Measurements from ENCODE around the gene DBP.

DBP gene

DNA sequence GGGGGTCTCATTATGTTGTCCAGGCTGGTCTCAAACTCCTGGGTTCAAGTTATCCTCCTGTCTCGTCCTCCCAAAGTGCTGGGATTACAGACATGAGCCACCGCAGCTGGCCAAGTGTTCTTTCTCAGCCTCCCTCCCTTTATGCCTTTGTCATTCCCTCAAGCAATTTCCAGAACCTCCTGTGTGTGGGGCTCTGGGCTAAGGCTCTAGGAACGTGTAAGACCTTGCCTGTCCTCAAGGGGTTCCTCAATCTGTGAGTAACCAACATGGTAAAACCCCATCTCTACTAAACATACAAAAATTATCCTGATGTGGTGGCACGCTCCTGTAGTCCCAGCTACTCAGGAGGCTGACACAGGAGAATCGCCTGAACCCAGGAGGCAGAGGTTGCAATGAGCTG lies 46.2 kb downstream of the DBP start:
- Histone ChIP-seq H3K4me1 (ENCODE audit: control insufficient read depth, insufficient read depth, low read length) (no peaks in the 10 kb centered on the region), H3K36me3 (ENCODE audit: control insufficient read depth in 2 of 2, insufficient read depth in 1 of 2, low read length in 2 of 2) (no peaks in the 10 kb centered on the region), H3K9me3 (ENCODE audit: control insufficient read depth, insufficient read depth, low read depth, low read length) (no peaks in the 10 kb centered on the region), H3K27ac (ENCODE audit: extremely low read depth, low read depth, low read length) (no peak overlapping the region), H3K4me3 (ENCODE audit: low read depth, low read length) (no peak overlapping the region)
- no peak for TF ChIP-seq ZNF571 (tag by site-specific recombination; IDR thresholded peaks at IDR 0.05)
- TF ChIP-seq, protein P1, sequence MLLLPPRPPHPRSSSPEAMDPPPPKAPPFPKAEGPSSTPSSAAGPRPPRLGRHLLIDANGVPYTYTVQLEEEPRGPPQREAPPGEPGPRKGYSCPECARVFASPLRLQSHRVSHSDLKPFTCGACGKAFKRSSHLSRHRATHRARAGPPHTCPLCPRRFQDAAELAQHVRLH (tag by site-specific recombination; IDR thresholded peaks at IDR 0.05): no peak
- TF ChIP-seq ZIC2 (tag by site-specific recombination; IDR thresholded peaks at IDR 0.05): no peak
- TF ChIP-seq, protein P2, sequence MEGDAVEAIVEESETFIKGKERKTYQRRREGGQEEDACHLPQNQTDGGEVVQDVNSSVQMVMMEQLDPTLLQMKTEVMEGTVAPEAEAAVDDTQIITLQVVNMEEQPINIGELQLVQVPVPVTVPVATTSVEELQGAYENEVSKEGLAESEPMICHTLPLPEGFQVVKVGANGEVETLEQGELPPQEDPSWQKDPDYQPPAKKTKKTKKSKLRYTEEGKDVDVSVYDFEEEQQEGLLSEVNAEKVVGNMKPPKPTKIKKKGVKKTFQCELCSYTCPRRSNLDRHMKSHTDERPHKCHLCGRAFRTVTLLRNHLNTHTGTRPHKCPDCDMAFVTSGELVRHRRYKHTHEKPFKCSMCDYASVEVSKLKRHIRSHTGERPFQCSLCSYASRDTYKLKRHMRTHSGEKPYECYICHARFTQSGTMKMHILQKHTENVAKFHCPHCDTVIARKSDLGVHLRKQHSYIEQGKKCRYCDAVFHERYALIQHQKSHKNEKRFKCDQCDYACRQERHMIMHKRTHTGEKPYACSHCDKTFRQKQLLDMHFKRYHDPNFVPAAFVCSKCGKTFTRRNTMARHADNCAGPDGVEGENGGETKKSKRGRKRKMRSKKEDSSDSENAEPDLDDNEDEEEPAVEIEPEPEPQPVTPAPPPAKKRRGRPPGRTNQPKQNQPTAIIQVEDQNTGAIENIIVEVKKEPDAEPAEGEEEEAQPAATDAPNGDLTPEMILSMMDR (tag by site-specific recombination; IDR thresholded peaks at IDR 0.05): peak; percentile 51; the same call in 1 of the 2 replicates
- ChIA-PET CTCF (interaction anchor here (0.6 to 12.4 kb wide), 5 partner anchors 16 to 252 kb away, joined by 3 to 272 read pairs (median 51); partner anchors contain the start of gene SPACA4), POLR2A (no interaction called here)

DNA sequence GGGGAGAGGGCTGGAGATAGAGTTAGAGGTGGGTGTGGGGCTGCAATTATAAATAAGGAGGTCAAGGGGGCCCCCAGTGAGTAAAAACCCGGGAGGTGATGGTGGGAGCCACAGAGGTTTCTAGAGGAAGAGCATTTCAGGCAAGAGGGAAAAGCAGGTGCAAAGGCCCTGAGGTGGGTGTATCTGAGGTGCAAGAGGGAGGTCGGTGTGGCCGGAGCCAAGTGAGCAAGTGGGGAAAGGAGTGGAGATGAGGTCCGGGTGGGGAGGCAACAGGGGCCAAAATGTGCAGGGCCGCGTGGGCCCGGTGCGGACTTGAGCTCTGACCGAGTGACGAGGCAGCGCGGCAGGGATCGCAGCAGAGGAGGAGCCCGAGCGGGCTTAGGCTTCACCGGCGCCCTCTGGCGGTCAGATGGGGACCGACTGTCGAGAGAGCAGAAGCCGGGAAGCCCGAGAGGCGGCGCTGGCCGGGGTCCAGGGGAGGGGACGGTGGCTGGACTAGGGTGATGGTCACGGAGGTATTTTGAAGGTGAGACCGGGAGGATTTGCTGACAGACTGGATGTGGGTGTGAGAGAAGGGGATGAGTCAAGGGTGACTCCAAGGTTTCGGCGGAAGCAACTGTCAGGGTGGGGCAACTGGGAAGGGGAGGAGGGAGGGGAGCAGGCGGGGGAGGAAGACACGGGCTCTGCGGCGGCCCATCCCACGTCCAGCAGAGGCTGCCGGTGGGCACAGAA lies 48.3 kb downstream of the DBP start:
- H3K27ac ChIP-seq (ENCODE audit: extremely low read depth, low read depth, low read length): no peak overlapping the region
- H3K9me3 ChIP-seq (ENCODE audit: control insufficient read depth, insufficient read depth, low read depth, low read length): no peaks in the 10 kb centered on the region
- peak overlapping the region; percentile 47 for H3K4me3 ChIP-seq (ENCODE audit: low read depth, low read length)
- H3K36me3 ChIP-seq (ENCODE audit: control insufficient read depth in 2 of 2, insufficient read depth in 1 of 2, low read length in 2 of 2): no peaks in the 10 kb centered on the region
- ChIA-PET CTCF (interaction anchor here (0.5 to 12.4 kb wide), 41 partner anchors 8 to 1728 kb away, joined by 3 to 272 read pairs (median 4); partner anchors contain the start of genes DBP and SPACA4), POLR2A (interaction anchor here (0.8 to 1.5 kb wide), 9 partner anchors 14 to 226 kb away, joined by 3 to 11 read pairs (median 4); partner anchors contain the start of genes RPL18 and SPHK2)
- no peaks in the 10 kb centered on the region for H3K4me1 ChIP-seq (ENCODE audit: control insufficient read depth, insufficient read depth, low read length)
- TF ChIP-seq ZFP3 (tag by site-specific recombination; IDR thresholded peaks at IDR 0.05; ENCODE audit: low read depth): peak; percentile 69; the same call in 1 of the 2 replicates
- TF ChIP-seq, protein P3, sequence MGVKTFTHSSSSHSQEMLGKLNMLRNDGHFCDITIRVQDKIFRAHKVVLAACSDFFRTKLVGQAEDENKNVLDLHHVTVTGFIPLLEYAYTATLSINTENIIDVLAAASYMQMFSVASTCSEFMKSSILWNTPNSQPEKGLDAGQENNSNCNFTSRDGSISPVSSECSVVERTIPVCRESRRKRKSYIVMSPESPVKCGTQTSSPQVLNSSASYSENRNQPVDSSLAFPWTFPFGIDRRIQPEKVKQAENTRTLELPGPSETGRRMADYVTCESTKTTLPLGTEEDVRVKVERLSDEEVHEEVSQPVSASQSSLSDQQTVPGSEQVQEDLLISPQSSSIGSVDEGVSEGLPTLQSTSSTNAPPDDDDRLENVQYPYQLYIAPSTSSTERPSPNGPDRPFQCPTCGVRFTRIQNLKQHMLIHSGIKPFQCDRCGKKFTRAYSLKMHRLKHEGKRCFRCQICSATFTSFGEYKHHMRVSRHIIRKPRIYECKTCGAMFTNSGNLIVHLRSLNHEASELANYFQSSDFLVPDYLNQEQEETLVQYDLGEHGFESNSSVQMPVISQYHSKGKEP (tag by site-specific recombination; IDR thresholded peaks at IDR 0.05): no peak
- TF ChIP-seq ZNF221 (tag by site-specific recombination; IDR thresholded peaks at IDR 0.05; ENCODE audit: borderline replicate concordance): no peak; the same call in 1 of the 2 replicates
- no peak for TF ChIP-seq HOXD13 (CRISPR knock-in tag; IDR thresholded peaks at IDR 0.05; ENCODE audit: borderline replicate concordance)
- TF ChIP-seq, protein P4, sequence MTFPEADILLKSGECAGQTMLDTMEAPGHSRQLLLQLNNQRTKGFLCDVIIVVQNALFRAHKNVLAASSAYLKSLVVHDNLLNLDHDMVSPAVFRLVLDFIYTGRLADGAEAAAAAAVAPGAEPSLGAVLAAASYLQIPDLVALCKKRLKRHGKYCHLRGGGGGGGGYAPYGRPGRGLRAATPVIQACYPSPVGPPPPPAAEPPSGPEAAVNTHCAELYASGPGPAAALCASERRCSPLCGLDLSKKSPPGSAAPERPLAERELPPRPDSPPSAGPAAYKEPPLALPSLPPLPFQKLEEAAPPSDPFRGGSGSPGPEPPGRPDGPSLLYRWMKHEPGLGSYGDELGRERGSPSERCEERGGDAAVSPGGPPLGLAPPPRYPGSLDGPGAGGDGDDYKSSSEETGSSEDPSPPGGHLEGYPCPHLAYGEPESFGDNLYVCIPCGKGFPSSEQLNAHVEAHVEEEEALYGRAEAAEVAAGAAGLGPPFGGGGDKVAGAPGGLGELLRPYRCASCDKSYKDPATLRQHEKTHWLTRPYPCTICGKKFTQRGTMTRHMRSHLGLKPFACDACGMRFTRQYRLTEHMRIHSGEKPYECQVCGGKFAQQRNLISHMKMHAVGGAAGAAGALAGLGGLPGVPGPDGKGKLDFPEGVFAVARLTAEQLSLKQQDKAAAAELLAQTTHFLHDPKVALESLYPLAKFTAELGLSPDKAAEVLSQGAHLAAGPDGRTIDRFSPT (tag by site-specific recombination; IDR thresholded peaks at IDR 0.05): peak; percentile 25; the same call in 1 of the 2 replicates
- no peak for TF ChIP-seq ZNF624 (tag by site-specific recombination; IDR thresholded peaks at IDR 0.05)
- TF ChIP-seq ZNF19 (tag by site-specific recombination; IDR thresholded peaks at IDR 0.05; ENCODE audit: low read depth): no peak
- TF ChIP-seq ZNF629 (tag by site-specific recombination; IDR thresholded peaks at IDR 0.05): peak; percentile 73
- TF ChIP-seq, protein P5, sequence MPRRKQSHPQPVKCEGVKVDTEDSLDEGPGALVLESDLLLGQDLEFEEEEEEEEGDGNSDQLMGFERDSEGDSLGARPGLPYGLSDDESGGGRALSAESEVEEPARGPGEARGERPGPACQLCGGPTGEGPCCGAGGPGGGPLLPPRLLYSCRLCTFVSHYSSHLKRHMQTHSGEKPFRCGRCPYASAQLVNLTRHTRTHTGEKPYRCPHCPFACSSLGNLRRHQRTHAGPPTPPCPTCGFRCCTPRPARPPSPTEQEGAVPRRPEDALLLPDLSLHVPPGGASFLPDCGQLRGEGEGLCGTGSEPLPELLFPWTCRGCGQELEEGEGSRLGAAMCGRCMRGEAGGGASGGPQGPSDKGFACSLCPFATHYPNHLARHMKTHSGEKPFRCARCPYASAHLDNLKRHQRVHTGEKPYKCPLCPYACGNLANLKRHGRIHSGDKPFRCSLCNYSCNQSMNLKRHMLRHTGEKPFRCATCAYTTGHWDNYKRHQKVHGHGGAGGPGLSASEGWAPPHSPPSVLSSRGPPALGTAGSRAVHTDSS (tag by site-specific recombination; IDR thresholded peaks at IDR 0.05): no peak
- no peak for TF ChIP-seq ZNF133 (tag by site-specific recombination; IDR thresholded peaks at IDR 0.05)
- peak; percentile 88 for TF ChIP-seq ZXDB (tag by site-specific recombination; IDR thresholded peaks at IDR 0.05)
- TF ChIP-seq ZNF248 (tag by site-specific recombination; IDR thresholded peaks at IDR 0.05): no peak
- no peak for TF ChIP-seq FEZF1 (tag by site-specific recombination; IDR thresholded peaks at IDR 0.05)
- no peak for TF ChIP-seq ZNF549 (tag by site-specific recombination; IDR thresholded peaks at IDR 0.05)
- TF ChIP-seq ZBTB1 (tag by site-specific recombination; IDR thresholded peaks at IDR 0.05): 0 out of 2 replicates have a peak, but pooled peaks have one; percentile 39
- TF ChIP-seq, protein P6, sequence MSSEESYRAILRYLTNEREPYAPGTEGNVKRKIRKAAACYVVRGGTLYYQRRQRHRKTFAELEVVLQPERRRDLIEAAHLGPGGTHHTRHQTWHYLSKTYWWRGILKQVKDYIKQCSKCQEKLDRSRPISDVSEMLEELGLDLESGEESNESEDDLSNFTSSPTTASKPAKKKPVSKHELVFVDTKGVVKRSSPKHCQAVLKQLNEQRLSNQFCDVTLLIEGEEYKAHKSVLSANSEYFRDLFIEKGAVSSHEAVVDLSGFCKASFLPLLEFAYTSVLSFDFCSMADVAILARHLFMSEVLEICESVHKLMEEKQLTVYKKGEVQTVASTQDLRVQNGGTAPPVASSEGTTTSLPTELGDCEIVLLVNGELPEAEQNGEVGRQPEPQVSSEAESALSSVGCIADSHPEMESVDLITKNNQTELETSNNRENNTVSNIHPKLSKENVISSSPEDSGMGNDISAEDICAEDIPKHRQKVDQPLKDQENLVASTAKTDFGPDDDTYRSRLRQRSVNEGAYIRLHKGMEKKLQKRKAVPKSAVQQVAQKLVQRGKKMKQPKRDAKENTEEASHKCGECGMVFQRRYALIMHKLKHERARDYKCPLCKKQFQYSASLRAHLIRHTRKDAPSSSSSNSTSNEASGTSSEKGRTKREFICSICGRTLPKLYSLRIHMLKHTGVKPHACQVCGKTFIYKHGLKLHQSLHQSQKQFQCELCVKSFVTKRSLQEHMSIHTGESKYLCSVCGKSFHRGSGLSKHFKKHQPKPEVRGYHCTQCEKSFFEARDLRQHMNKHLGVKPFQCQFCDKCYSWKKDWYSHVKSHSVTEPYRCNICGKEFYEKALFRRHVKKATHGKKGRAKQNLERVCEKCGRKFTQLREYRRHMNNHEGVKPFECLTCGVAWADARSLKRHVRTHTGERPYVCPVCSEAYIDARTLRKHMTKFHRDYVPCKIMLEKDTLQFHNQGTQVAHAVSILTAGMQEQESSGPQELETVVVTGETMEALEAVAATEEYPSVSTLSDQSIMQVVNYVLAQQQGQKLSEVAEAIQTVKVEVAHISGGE (tag by site-specific recombination; conservative IDR thresholded peaks at IDR 0.05; ENCODE audit: low read depth): peak; percentile 67
- peak; percentile 92; the same call in 1 of the 2 replicates for TF ChIP-seq ZFP37 (tag by site-specific recombination; IDR thresholded peaks at IDR 0.05)
- 0 out of 2 replicates have a peak, but pooled peaks have one; percentile 68 for TF ChIP-seq BCL11A (tag by site-specific recombination; IDR thresholded peaks at IDR 0.05; ENCODE audit: low read depth)
- TF ChIP-seq ZBTB20 (tag by site-specific recombination; IDR thresholded peaks at IDR 0.05): peak; percentile 36; the same call in 1 of the 2 replicates
